Measurements from ENCODE around the gene PANK1.
"Not testable (repeated sequence)": the region's sequence is repeated elsewhere in the genome, so short reads cannot be mapped to it uniquely, and the experiment has no call there.

PANK1 gene

DNA sequence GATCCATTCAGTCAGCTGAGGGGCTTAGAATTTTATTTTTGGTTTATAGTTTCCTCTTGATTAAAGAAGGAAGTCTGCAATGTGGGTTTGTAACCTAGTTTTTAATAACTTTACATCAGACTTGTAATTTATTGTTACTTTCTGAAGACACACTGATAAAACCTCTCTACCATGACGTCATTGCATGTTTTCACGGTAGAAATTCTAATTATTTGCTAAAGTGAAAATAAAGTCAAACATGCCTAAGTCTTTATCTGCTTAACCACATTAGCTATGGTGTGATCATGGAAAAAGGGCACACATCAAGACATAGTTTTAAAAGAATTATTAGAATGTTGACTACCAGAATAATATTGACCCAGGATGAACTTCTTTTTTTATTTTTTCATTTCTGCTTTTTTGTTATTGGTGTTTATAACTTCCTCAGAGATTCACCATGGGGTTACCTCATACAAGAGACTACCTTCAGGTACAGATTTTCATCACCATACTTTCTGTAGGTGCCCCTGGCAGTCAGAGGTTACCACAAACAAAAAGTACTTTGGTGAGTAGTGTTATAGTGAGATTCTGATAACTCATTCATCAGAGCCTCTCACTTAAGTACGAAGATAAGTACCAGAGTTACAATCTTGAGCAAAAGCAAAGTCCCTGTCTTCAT, 7.0 kb upstream of the PANK1 start:
- no peak for DNase-seq (ENCODE audit: low spot score)

DNA sequence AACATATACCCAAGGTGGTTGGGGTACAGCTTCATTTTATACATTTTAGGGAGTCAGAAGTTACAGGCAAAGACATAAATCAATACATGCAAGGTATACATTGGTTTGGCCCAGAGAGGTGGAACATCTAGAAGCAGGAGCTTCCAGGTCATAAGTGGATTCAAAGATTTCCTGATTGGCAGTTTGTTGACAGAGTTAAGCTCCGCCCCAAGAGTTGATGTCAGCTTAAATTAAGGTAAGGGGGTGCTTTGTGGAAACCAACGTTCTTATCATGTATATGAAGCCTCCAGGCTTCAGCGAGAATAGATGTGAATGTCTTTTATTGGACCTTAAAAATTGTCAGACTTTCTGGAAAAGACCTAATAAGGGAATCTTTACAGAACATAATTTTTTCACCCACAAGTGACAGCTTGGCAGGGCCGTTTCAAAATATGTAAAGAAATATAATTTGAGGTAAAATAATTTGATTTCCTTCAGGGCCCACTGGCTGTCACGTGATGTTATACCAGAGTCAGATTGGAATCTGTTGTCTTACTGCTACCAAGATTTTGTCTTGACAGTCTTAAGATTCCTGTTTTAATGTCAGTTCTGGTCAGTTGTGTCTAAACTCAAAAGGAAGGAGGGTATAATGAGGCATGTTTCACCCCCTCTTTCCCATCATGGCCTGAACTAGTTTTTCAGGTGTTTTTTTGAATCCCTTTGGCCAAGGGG, 6.3 kb upstream of the PANK1 start:
- DNase-seq (ENCODE audit: low spot score), result no peak

DNA sequence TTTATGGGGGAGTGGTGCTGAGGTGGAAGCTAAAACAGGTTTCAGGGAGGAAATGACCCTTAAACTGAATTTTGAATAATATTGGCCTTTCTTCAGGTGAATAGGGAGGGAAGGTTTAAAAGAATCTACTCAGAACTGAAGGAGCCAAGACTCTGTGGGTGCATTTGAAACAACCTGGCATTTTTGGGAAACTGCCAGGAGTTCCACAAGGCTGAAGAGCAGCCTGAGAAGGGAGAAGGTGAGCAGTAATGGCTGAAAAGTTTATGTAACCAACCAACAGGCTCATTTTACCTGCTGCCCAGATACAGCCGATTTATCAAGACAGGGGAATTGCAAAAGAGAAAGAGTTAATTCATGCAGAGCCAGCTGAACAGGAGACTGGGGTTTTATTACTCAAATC, 4.0 kb upstream of the PANK1 start:
- no peak for DNase-seq (ENCODE audit: low spot score)

DNA sequence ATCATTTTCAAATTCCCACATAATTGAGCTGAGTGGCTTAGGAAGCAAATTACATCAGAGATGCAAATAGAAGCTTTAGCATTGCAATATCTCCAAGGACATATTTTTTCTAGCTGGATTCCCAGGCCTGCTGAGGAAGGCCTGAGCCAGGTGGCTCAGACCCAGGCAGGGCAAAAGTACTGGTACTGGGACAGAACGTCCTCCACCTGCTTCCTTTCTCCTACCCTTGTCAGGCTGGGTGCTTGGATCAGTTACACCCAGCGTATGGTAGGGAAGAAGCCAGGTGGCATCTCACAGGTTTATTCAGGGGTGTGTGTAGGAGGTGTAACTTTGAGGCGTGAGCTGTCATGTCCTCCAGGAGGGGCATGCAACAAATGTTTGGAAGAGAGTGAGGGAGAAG, 3.0 kb upstream of the PANK1 start:
- DNase-seq (ENCODE audit: low spot score), result no peak

DNA sequence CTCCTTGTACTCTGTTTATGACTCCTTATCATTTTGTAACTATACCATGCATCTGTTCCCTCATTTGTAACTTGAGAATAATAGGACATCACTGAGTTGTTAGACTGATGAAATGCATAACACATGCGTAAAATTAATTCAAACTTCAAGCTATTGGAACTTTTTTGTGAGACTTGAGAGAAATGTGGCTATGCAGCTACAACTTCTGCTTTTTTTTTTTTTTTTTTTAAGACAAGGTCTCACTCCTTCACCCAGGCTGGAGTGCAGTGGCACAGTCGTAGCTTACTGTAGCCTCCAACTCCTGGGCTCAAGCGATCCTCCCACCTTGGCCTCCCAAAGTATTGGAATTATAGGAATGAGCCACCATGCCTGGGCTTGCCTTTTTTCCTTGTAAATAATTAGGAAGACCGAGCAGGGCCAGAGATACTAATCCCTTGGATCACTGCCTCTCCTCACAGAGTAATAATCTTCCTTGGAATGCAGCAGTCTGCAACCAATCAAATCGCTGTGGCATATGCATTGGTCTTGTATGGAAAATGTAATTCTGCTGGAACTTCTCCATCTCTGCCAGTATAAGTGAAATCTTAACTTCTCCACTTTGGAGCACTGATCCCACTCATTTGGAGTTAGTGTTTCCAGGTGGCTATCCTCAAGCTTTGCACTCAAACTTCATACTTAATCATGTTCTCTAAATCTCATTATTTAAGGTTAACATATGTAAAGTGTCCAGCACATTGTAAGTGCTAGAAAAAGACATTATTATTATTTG, 2.0 kb upstream of the PANK1 start:
- no peak for DNase-seq (ENCODE audit: low spot score)

DNA sequence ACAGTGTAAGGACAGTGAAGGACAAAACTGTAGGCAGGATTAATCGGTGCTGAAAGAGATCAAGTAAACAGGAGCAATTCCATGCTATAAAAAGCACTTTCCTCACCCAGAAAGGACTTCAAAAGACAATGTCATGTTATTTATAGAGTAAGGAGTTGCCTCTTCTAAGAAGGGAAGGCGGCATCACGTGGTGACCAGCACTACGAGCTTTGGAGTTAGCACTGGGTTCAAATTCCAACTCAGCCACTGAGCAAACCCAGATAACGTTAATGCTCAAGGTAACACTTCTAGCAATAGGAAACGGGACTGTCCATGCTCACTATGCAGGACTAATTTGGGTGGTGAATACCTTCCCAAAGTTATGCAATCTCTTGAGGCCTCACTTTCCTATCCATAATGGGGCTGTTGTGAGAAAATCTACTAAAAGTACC, 715 bp upstream of the PANK1 start:
- DNase-seq (ENCODE audit: low spot score), result no peak

DNA sequence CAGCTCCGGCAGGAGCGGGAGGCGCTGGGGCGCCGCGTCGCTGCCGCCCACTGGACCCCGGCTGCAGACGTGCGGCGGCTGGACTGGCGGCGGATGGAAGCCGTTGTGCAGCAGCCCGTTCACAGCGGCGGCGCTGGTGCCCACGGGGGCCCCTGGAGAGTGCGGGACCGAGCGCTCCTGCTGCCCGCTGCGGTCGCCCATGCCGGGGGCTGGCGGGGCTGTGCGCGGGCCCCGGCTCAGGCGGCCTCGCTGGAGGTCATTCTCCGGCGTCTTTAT, 413 bp downstream of the PANK1 start:
- no peak for DNase-seq (ENCODE audit: low spot score)

DNA sequence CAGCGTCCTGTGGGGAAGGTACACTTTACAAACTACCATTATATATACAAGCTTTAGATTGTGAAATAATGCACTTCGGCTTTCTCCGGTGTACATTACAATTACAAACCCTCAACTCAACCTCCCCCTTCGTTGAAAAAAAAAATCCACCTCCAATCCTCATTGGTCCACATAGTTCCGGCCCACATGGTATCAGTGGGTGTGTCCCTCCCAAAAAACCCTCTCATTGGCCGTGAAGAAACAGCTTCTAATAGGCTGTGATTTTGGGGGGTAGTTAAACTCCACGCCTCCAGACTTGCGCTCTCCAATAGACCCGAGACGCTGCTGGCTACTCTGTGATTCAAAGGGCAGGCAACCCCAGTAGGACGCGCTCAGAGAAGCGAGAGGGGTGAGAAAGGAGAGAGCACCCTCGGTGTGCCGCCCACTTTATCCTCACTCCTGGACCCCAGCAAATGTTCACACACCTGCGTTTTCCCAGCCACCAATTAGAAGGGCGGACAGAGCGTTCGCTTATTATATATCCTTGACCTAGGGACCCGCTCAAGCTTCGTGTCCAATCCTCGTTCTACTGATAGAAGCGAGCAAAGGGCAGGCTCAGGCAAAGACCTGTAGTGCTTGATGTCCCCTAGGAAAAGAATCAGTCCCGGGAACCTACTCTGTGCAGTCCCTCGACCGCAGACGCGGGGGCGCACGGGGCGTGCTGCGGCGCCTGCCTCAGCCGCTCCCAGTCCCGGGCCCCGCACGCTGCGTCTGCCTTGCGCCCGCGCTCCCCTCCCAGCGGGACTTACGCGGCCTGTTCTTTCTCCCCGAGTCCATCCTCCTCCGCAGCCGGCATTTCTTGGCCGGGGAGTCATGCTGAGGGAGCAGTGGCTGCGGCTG, 991 bp downstream of the PANK1 start:
- DNase-seq (ENCODE audit: low spot score), result peak; percentile 43

DNA sequence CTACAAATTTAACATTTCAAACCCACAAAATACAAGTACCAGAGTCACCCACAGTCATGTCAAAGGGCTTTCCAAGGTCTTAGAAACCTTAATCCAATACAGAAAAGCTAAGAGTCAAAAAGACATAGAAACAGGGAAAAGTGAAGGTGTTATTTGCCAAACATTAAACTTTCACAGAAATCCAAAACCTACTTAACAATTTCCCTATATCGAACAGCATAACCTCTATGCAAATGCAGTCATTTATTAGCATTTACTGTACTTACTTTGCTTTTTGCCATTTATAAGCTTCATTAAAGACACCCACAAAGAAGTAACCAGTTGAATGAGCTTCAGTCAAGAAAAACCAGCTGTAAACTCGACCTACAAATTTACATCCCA, 1.6 kb downstream of the PANK1 start:
- DNase-seq (ENCODE audit: low spot score), result peak; percentile 8

DNA sequence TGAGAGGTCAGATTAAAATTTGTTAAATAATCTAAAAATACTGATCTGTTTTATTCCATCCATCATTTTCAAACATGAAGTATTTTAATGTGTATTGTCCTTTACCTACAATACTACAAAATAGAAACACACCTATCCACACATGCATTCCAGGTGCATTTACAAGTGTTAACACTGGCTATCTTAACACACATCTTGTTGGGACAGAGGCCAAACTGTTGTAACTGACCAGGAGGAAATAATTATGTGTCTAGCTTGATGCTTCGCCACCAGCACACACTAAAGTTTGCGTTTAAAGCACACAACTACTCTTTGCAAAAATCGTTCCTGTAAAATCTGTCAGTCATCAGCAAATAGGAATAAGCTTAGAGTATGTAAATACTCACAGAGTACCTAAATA, 2.8 kb downstream of the PANK1 start:
- no peak for DNase-seq (ENCODE audit: low spot score)

DNA sequence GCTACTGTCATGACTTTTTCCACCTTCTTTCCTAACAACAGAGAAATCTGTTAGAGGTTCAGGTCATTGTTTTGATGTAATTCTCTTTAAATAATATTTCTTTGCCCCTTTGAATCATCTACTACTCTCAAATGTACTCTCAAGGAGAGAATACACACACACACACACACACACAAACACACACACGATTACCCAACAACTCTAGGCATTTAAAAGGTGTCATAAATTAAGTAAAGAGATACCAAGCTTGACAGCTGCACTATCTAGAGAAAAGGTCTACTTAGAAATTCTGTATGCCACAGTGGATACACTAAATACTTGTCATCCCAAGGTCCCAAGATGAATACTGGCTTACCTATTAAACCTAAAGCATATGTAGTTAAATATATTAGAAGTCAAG, 4.8 kb downstream of the PANK1 start:
- DNase-seq (ENCODE audit: low spot score), result no peak

DNA sequence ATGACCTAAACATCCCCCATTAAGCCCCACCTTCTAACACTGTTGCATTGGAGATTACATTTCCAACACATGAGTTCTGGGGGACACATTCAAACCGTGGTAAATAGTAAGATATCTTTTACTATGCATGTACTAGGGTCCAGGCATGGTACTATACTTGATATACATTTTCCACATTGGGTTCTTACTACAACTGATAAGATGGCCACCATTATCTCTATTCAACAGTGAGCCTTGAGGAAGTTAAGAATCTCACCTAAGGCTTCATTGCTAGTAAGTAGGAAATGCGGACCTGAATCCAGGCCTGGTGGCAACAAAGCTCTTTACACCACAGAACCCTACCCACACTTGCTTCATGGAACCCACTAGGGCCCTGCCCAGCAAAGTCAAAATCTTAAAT, 5.7 kb downstream of the PANK1 start:
- no peak for DNase-seq (ENCODE audit: low spot score)

DNA sequence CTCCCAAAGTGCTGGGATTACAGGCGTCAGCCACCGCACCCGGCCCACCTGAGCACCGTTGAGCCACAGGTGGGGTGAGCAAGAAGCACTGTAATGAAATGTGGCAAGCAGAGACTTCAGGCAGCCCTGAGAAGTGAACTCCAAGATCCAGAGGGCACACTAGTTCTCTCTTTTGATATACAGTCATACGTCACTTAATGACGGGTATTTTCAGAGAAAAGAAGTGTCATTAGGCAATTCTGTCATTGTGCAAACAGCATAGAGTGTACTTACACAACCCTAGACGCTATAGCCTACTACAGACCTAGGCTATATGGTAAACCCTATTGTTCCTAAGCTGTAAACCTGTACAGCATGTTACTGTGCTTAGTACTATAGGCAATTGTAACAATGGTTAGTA, 7.9 kb downstream of the PANK1 start:
- no peak for DNase-seq (ENCODE audit: low spot score)

DNA sequence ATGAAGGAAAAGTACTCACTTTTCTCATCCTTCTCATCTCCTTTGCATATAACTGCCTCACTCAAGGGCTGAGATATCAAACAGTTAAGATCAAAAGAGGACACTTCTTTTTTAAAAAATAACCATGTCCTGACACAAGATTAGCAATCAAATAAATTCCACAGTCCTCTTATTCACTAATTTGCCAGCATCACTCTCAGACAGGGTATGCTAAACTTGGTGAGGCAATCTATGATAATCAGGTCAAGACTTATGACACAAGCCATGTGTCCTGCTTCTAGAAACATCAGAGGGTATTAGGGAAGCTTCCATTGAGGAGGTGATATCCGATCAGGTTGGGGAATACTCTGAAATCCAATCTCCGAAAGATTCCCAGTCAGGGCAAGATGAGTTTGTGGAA, 10.4 kb downstream of the PANK1 start:
- DNase-seq (ENCODE audit: low spot score), result no peak

DNA sequence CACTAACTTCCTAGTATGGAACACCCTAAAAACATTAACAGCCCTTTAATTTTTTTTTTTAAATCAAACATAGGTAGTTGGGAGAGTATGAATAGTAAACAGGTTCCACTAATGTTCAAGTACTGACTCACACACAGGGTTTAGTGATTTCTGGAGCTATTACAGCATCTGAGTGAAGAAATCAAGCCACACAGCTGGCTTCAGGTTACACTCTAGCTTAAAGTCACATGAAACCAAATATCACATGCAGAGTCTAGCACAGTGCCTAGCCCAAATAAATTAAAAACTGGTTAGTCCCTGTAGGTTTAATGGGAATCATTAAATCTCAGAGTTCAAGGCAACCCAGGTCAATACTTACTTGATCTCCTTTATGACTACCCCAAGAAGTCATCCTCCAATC, 11.6 kb downstream of the PANK1 start:
- DNase-seq (ENCODE audit: low spot score), result no peak

DNA sequence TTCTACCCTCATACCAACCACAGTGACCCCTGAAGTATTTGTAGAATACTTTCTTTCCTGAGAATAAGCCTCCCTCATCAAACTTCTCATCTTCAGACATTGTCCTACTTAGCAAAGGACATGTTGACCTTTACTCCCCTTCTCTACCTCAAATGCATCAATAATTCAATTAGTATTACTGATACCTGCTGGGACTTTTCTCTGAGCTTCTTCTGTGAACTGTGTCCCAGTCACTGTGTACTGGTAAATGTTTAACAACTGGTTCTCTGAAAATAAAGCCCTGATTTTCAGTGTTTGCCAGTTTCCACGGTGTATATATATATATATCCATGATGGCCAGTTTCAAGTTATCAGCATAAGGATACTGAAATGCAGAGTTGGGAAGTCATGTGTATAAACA, 12.2 kb downstream of the PANK1 start:
- no peak for DNase-seq (ENCODE audit: low spot score)

DNA sequence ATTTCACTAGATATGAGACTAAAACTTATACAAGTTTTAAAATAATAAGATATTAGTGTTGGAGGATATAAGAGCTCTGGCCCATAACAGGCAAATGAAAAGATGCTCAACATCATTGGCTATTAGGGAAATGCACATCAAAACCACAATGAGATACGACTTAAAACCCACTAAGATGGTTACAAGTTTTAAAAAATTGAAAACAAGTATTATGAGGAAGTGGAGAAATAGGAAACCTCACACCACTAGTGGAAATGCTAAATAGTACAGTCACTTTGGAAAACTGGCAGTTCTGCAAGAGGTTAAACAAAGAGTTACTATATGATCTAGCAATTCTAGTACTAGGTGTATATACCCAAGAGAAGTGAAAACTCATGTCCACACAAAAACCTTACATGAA, 17.2 kb downstream of the PANK1 start:
- no peak for DNase-seq (ENCODE audit: low spot score)

DNA sequence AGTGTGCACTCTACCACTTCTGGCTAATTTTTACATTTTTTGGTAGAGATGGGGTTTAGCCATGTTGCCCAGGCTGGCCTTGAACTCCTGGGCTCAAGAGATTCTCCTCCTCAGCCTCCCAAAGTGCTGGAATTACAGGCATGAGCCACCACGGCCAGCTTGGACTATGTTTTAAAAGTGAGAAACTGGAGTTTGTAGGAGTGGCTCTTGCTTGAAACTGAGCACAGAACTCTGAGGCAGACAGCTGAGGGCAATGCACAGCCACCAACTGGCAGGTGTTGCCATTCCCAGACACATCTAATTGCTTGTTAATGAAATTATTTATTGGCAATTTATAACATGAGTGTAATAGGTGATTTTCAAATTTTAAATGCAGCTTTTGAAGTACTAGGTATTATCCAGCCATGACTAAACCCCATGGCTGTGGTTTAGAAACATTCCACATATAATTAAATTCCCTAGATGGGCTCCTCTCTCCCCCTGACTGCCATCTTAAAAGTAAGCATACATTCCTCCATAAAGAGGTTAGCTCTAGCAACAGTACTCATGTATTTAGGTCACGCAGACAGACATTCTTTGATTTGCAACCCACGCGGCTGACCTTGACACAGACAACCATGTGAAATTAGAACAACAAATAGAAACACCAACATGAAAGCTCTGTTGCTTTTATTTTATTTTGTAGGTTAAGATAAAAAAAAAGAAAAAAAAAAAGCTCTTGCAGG, 19.8 kb downstream of the PANK1 start:
- DNase-seq (ENCODE audit: low spot score), result no peak

DNA sequence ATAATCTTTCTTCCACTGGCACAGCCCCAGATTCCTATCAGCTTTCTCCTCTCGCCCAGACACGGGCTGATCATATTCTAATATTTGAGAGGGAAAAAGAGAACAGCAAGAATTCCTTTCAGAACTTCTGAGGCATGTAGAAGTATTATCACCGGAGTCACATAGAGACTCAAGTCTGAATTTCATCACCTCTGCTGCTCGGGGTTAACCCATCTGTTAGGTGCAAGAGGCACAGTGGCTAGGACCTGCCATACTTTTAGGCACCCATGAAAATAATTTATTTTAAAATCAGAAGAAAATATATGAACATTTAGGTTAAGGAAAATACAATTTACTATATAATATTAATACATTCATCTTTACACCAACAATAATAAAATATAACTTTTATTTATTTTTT, 21.0 kb downstream of the PANK1 start:
- DNase-seq (ENCODE audit: low spot score), result no peak

DNA sequence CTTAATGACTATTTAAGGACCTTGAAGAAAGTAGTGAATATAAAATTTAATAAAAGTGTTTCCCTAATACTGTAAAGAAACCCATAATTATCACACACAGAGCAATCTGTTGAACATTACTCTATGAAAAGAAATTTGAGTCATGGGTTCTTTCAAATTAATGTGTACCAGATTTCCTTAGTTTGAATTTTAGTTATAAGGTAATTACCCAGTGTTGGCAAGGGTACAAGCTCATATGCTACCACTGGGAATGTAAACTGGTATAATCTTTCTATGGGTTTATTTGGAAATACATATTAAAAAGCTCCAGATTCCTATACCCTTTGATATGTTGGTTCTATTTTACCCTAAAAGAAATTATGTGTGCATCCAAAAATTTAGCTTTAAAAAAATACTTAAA, 22.9 kb downstream of the PANK1 start:
- no peak for DNase-seq (ENCODE audit: low spot score)

DNA sequence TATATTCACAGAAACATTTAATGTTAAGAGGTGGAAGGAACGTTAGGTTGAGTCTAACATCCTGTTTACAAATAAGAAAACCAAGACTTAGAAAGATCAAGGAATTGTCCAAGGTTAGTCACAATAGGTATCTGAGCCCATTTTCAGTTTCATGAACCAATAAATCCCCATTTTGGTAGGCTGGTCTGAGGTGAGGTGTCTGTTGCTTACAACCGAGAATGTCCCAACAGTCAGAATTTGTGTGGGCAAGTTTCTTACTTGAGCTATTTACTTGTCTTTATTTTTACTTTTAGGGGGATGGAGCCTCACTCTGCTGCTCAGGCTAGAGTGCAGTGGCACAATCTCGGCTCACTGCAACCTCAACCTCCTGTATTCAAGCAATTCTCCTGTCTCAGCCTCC, 23.6 kb downstream of the PANK1 start:
- no peak for DNase-seq (ENCODE audit: low spot score)

DNA sequence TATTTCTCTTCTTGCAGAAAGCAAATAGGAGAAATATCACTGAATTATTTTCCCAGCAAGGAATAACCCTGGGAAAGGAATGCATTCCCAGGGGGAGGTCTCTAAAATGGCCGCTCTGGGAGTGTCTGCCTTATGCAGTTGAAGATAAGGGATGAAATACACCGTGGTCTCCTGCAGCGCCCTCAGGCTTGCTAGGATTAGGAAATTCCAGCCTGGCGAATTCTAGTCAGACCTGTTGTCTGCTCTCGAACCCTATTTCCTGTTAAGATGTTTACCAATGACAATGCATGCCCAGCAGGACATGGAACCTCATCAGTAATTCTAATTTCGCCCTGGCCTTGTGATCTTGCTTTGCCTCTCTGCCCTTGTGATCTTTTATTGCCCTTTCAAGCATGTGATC, 24.7 kb downstream of the PANK1 start:
- DNase-seq (ENCODE audit: low spot score), result not testable (repeated sequence)

Measured in hematopoietic multipotent progenitor cell treated with erythropoietin and hydrocortisone succinate and interleukin-3 and kit ligand, for 17 days (in vitro differentiated cells).